GM12891 (cell line): Measurements from ENCODE around the gene SATB2.

Source experiments
- POLR2A ChIP-seq: IDR thresholded peaks from 2 replicates; pipeline ENCODE4 v1.6.1; 2011; ENCODE audit warnings: low read depth, low read length, control low read depth
- POLR2AphosphoS5 ChIP-seq: IDR thresholded peaks from 2 replicates; pipeline ENCODE4 v1.6.1; 2011; ENCODE audit warnings: low read depth, low read length, control low read depth
- SPI1 ChIP-seq: IDR thresholded peaks from 2 replicates; pipeline ENCODE4 v1.6.1; 2011; ENCODE audit warnings: low read depth, low read length, control low read depth
- TAF1 ChIP-seq: IDR thresholded peaks from 2 replicates; pipeline ENCODE4 v1.6.1; 2011; ENCODE audit warnings: low read depth, low read length, control low read depth

GRCh38 chr2:199465390-199465789, 7.7 kb upstream of the SATB2 start:
- TF ChIP-seq POLR2A: no peak
- TF ChIP-seq POLR2AphosphoS5: no peak
- no peak for TF ChIP-seq TAF1
- TF ChIP-seq SPI1: no peak
